GM19468 (cell line): Measurements from ENCODE around the gene NR5A2.

Experiments used
- ATAC-seq: cut with Tn5 transposase; IDR thresholded peaks from one replicate; pipeline ENCODE4 v1.9.1; 2021; ENCODE audit warnings: mild to moderate bottlenecking, moderate library complexity, moderate number of reproducible peaks; ENCODE audit not compliant: unreplicated experiment; ENCODE audit errors: extremely low read depth

NR5A2 gene

DNA sequence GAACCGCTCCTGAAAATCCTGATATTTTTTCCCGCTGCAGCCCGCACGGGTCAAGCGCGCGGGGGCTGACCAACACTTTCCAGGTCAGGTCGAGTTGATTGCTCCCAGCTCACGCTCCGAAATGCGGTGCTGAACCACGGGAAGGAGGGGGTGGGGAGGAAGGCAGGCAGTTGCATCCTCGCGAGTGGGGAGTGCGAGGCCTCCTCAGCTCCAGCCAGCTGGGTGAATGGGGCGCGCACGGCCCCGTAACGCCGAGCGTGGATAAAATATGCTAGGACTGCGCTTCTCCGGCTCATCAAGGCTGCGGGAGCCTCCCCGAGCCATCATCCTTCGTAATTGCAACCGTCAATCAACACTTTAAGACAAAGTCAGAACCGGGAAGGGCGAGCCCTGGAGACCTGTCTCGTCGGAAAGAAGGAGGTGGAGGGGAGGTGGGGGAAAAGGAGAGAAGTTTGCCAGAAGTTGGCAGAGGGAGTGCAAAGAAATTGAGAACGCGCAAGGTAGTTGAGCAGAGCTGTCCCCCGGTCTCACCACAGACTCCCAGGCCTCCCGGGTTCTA is 8.0 kb downstream of the NR5A2 start:
- ATAC-seq = no peak

DNA sequence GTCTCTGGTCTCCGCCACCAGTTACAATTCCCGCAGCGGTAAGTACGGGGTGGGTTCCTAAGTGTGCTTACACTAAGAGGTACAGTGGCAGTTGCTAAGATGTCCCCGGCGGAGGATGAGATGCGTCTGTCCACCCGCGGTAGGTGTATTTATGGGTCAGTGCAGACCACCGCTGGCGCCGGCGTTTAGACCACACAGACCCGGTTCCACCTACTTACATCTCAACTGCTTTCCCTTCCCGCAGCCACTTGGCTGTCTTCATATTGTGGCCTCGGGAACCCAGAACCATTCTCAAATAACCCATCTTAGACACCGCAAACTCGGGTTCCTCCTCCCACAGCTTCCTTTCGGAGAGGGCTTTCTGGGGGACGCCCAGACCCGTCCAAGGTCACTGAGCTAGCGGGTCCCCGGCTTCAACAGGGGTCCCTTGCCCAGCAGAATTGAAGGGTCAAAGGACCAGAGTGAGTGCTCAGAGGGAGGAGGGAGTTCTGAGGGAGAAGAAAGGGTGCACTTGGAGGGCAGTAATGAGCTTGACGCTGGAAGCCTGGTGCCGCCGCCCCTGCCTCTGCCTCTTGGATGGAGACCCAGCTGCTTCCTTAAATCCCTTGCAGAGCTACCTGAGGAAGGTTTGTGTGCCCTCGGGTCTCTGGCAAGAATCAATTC is 8.6 kb downstream of the NR5A2 start:
- no peak for ATAC-seq

DNA sequence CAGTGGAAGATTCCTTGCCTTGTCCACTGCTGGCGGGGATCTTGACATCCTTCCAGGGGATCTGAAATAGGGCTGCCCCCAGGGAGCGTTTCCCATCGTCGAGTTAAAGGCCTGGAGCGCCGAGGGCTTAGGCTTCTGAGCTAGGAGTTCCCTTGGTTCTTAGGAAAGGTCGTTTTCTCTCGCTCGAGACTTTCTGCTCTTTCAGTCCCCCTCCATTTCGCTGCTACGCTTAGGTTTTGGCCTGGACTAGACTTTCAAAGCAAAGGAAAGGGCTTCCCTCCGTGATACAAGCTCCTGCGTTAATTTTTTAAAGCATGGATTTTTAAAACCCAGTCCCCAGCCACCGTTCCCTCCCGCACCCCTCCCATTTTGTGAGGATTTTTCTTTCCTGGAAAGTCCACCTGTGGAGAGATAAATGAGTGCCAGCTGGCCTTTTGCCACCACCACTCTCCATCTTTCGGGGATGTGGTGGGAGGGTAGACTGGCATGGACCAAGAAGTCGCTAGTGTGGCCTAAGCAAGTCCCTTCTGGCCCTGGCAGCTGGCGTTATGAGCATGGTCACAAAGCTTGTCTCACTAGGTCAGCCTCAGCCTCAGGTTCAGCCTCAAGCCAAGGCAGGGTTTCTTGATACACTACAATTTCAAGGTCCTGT is 9.2 kb downstream of the NR5A2 start:
- ATAC-seq = no peak

DNA sequence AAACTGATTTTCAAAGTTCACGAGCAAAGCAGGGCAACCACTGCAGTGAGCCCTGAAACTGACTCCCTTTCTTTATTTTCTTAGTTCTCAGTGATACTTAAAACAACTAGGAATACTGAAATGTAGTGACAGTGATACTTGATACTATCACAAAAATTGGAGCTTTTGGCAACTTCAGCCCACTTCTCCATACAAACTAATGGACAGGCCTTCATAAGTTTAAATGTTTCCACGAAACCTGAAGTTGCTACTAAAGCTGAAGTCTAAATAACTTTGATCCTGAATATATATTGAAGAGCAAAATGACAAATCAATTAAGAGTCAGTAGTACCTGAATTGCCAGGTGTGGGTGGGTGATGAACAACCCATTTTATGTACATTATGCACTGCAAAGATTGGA is 10.0 kb downstream of the NR5A2 start:
- no peak for ATAC-seq

DNA sequence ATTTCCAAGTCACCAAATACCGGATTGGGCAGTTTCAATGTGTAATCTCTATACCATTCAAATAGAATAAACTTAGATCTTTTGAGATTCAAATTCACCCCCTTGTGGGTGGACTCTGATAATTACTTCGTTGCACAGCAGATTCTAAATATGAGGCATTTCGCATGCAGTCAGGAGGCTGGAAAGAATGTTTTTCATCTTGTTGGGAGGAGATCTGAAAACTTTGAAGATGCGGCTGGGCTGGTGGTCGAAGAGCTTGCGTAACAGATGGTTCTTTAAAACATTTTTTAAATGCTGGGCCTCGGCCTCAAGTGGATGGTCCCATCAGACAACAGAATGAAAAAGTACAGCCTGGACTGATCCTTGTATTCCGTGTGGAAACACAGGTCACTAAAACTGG is 10.4 kb downstream of the NR5A2 start:
- no peak for ATAC-seq

DNA sequence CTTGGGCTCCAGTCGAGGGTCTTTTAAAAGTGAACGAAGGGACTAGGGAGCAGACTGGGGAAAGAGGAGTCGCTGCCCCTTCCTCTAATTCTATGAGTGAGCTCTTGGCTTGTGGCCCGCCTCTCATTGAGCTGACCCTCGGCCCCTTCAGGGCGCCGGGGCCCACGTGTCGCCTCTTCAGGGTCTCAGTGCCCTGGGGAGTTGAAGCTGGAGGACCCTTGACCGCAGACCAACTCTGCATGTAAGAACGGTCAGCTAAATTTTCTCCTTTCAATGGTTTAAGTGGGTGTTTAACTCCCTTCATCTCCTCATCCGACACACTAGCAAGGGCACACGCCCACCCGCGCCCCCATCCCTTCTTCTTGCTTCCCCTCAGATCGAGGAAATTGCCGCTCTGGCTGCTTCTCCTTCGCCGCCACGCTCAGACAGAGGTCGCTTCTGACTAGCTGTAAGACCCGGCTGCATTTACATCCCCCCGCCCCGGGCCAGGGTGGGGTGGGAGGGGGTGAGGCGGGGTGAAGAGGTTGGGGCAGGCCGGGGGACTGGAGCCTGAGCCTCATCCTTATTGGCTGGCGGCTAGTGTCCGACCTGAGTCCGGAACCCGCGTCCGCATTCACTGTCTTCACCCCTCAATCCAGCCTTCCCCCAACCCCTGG is 10.9 kb downstream of the NR5A2 start:
- no peak for ATAC-seq

DNA sequence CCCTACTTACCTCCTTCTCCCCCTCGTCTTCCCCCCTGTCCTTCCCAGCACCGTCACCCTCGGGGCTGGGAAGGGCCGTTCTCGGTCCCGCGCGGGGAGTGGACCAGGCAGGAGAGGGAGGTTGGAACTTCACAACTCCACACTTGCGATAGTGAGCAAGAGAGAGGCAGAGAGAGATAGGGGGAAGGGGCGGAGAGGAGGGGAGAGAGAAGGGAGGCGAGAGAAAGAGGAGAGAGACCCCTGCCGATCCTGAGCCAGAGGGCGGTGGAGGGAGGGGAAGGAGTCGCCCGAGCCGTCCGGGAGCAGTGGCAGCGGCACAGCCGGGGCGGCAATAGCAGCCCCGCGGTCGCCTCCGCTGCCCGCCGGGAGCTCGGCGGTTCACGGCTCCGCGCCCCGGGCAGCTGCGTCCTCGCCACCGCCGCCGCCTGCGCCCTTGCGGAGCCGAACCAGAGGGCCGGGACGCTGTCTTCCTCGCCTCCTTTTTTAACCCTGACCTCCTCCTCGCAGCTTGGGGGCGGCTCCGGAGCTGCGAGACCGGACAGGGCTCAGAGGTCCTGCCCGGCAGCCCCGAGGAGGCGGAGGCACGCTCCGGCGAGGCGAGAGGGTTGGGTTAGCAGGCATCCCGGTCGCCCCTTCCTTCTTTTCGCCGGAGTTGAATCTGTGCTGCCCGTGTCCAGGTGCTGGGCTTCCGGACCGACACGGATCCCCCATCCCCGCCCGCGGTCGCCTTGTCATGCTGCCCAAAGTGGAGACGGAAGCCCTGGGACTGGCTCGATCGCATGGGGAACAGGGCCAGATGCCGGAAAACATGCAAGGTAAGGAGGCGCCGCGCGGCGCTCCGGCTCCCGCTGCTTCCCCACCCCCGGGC is 11.7 kb downstream of the NR5A2 start:
- no peak for ATAC-seq

DNA sequence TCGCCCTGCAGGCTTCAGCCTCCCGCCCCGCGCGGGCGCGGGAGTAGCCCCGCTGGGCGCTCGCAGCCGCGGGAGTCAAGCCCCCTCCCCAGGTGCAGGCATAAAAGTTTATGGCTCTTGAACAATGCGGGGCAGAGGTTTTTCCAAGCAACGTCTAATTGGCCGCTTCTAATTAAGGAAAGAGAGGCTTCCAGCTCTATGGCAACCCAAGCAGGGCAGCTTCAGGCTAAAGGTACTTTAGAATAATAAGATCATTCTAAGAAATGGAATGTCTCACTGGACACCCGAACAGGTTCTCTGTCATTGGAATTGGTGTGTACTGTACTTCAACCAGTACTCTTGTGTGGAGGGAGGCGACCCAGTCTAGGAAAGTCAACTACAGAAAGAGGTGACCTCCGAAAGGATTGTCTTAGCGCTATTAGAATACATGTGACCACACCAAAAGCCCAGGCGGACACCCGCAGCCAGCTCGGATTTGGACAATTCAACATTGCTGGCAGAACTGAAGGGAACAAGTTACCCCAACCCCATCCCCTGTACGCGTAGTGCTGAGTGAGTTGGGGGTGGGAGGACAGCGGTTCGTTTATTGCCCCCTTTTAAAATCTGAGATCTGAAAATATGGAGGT is 12.5 kb downstream of the NR5A2 start:
- no peak for ATAC-seq

DNA sequence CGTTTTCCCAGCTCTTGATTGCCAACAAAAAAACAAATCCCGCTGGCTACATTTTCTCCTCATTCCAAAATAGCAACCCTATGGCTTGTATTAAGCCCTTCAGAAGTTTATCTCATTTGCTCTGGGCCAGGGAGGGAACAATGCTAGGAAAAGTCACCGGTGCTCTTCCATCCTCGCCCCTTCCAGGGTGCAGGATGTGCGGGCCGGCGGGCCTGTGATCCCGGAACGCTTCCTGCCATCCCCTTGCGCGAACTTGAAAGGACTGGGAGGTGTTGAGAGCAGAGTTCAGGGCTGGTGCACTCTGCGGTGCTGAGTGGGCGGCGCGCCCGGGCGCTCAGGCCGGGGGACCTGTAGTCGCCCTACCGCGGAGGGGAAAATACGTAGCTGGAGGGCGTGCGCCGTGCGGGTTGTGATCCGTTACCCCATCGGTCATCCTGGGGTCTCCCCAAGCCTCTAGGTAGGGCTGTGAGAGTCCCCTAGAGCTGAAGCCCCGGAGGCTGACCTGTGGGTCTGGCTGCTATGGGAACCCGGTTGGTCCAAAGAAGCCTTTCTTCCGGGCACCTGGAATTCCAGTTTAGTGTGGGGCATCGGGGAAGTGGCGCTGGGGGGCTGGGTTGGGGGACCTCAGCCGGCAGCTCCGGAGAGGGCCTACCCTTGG is 13.1 kb downstream of the NR5A2 start:
- ATAC-seq = no peak

DNA sequence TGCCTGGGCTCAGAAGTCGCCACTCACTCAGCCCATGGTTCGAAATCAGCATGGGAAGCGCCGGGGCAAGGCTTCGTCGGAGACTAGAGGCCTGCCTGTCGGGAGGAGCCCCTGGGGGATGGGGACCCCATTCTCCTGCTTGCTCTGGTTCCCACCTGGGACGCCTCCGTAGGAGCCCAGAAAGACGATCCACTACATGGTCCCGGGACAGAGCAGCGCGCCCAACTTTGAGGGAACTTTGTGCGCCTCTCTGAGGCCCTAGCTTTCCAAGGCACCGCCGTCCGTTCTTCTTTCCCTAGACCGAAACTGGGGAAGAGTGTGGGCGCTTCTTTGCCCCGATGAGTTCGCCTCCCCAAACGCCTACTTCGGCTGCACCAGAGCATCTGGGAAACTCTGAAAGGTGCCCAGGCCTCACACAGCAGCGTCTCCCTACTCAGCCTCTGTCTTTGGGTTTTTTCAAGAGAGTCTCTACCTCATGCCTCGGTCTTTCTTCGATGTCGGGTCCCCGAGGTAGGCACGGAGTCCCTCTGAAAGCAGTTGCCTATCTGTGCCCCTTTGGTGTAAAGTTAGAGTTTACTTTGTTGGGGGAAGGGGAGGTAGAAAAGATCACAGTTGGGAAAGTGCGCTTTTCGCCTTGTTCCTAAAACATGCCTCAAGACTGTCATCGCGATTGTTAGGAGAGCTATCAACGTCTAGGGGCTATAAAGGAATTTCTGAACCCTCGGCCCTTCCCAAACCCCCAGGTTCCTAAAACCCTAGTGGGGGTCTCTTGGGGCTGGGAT is 14.0 kb downstream of the NR5A2 start:
- ATAC-seq = no peak

DNA sequence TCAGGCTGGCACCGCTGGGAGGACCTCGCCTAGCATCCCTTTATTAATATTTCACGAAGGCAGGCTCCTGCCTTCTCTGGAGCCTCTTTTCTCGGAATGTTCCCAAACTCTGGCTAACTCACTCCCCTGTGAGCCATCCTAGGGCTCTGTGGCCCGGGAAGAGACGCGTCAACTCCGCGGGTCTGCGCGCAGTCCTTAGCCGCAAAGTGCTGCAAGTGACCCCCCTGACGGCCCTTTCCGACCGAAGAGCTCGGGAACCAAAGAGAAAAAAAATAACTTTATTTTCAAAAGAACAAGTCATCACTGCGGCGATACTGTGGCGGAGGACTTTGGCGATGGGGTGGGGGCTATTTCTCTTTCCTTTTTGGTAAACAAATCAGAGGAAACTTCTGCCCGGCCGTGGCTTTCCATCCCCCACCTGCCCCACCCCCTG is 14.6 kb downstream of the NR5A2 start:
- ATAC-seq = no peak

DNA sequence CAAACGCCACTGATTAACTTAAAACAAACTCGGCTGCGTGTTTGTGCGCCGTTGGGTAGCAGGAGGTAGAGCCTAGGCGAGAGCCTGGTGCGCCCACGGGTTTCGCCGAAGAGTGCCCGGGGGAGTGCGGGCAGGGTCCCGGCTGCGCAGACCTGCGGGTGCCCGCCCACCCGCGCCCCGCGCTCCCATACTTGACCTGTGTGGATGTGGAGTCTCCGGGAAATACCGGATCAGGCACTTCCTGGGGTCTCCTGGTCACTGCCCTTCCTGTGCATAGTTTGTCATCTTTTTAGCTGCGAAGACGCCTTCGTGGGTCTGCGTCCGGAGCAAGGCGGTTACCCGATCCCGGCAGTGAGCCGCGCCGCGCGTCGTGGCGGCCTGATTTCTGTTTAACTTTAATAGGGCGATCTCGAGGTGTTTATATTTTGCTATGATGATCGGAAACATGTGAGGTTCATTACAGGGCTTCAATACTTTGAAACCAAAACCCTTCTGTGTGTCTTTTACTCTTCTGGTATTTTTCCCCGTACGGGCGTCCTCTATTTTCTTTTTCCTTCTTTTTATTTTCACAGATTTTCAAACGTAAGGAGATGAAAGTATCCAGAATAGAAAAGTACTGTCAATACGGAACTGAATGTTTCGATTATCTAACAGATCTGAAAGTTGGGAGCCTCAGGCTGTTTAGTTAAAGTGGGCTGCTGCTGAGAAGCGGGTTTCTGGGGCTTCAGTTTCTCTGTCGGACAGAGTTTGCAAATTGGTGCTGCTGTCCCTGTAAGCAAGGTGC is 15.2 kb downstream of the NR5A2 start:
- ATAC-seq = no peak

DNA sequence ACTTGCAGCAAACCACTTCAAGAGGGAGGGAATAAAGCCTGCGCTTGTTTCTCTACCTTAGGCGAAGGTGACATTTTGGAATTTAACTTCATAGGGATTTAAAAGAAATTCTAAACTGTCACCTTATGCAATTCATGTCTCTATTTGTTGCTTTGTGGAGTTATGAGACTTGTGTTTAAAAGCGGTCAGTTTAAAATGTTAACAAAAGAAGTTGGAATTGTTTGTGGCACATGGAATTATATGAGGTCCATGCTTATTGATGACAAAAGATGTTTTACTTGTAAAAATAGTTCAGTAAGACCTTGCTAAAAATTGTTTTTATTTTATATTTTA is 15.8 kb downstream of the NR5A2 start:
- ATAC-seq = no peak

DNA sequence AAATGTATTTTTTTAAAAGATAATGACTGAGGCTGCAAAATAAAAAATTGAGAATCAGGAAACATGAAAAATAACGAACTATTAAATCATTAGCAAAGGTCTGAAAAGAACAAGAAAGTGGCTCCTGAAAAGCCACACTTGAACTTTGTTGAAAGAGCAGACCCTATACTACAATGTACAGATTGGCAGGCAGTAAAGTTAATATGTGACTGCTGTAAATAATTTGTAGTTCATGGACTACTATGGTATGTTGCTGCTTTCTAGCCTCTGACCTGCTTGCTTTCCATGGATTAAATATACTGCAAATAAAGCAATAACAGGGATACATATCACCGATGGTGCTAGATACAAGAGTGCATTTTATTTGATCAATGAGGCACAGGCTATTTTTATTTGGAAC is 18.6 kb downstream of the NR5A2 start:
- no peak for ATAC-seq

DNA sequence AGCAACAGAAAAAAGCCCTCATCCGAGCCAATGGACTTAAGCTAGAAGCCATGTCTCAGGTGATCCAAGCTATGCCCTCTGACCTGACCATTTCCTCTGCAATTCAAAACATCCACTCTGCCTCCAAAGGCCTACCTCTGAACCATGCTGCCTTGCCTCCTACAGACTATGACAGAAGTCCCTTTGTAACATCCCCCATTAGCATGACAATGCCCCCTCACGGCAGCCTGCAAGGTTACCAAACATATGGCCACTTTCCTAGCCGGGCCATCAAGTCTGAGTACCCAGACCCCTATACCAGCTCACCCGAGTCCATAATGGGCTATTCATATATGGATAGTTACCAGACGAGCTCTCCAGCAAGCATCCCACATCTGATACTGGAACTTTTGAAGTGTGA is 20.7 kb downstream of the NR5A2 start:
- no peak for ATAC-seq

DNA sequence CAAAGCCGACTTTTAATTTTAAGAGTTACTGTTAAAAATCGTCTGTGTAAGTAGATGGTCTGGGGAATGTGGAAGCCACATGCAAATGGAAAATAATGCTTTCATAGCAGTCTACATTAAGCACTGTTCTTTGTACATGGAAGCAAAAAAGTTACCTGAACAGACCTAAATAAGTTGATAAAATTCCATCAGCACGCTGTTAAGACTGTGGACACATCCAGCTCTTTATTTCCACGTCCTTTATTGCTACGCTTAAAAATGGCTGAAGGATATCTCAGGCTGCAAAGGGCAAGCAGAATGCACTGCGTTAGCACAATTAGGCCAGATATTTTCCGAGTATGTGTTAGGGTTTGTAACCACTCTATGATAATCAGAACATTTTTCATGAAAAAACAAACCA is 22.3 kb downstream of the NR5A2 start:
- no peak for ATAC-seq

DNA sequence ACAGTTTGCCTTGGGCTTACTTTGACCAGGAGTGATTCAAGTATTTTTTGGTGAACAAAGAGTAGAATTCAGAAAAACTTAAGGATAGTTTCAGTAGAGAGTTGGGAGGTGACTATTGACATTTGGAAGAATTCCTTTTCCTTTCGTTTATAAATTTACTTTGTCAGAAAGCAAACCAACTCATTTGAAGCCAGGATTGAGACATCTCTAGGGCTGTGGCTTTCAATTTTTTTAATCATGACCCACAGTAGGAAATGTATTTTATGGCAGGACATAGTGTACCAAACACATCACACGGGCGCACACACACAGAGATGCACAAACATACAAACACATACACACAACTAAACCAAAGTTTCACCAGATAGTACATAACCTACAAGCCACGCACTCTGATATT is 24.1 kb downstream of the NR5A2 start:
- ATAC-seq = no peak

DNA sequence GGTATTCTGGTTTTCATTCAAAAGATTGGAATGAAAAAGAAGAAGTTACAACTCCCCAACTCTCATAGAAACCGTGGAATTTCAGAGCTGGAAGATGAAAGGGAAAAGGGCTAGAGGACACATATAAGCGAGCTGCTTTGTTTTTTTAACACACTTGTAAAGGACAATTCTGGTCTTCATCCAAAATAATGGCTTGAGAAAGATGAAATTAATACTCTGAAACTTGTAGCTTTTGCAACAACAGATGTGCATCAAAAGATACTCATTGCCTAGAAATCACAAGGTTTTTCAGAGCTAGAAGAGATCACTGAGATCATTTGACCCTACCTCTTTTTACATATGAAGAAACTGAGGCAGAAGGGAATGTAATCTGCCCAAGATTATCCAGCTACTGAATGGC is 25.6 kb downstream of the NR5A2 start:
- ATAC-seq = no peak
